BE2C (cell line): ENCODE results near the gene NKAPD1.

Experiments
- DNase-seq: peaks from one replicate; pipeline ENCODE4 v3.0.0-alpha.2; 2020
- H3K27me3 ChIP-seq: fragments of 250-450 bp; sonication (Bioruptor Pico); 2 replicates; pipeline ENCODE4 v1.5.1; 2020; ENCODE audit warnings: mild to moderate bottlenecking
- H3K36me3 ChIP-seq: fragments of 250-450 bp; sonication (Bioruptor Pico); 2 replicates; pipeline ENCODE4 v1.5.1; 2020; ENCODE audit warnings: mild to moderate bottlenecking
- H3K4me1 ChIP-seq: fragments of 250-450 bp; sonication (Bioruptor Pico); 2 replicates; pipeline ENCODE4 v1.5.1; 2020
- H3K4me3 ChIP-seq: 2 replicates; pipeline ENCODE4 v1.5.1; 2011; ENCODE audit warnings: low read depth, low read length
- H3K9me3 ChIP-seq: fragments of 250-450 bp; sonication (Bioruptor Pico); 2 replicates; pipeline ENCODE4 v1.5.1; 2020
- CTCF ChIP-seq: IDR thresholded peaks from 2 replicates; pipeline ENCODE4 v1.5.1; 2012; ENCODE audit warnings: mild to moderate bottlenecking, low read depth, low read length

Gene NKAPD1

DNA sequence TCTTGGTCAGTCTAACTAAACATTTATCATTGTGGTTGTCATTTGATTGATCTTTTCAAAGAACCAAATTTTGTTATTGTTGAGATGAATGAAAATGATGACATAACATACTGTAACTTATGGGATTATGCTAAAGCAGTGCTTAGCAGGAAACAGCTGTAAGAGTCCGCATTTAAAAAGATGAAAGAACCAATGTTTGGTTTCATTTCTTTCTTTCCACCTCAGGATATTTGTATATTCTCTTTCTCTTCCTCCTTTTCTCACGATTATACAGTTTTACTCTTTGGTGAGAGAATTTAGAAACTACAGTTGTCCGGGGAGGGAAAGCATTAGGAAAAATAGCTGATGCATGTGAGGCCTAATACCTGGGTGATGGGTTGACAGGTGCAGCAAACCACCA, 23.4 kb upstream of the NKAPD1 start:
- Histone ChIP-seq H3K36me3 (peaks cover 84% of the 10 kb centered on the region), H3K4me3 (no peak overlapping the region), H3K27me3 (no peaks in the 10 kb centered on the region), H3K4me1 (no peaks in the 10 kb centered on the region), H3K9me3 (no peaks in the 10 kb centered on the region)
- no peak for DNase-seq
- no peak for TF ChIP-seq CTCF

- H3K4me3 ChIP-seq: no peak overlapping the region
- DNase-seq: no peak
- H3K4me1 ChIP-seq: no peaks in the 10 kb centered on the region
- H3K36me3 ChIP-seq: peaks cover 73% of the 10 kb centered on the region
- H3K27me3 ChIP-seq: no peaks in the 10 kb centered on the region
- no peak for TF ChIP-seq CTCF
- H3K9me3 ChIP-seq: no peaks in the 10 kb centered on the region
Measured at GRCh38 chr11:112051768-112052167, 22.3 kb upstream of the NKAPD1 start.

DNA sequence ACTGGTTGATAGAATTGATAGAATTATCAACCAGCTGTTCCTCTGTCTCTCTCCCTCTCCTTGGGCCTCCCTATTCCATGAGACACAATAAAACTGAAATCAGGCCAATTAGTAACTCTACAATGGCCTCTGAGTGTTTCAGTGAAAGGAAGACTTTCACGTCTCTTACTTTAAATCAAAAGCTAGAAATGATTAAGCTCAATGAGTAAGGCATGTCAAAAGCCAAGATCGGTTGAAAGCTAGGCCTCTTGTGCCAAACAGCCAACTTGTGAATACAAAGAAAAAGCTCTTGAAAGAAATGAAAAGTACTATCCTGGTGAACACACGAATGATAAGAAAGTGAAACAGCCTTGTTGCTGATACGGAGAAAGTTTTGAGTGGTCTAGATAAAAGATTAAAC, 16.9 kb upstream of the NKAPD1 start:
- Histone ChIP-seq H3K36me3 (peaks cover 58% of the 10 kb centered on the region), H3K9me3 (no peaks in the 10 kb centered on the region), H3K4me1 (no peaks in the 10 kb centered on the region), H3K4me3 (no peak overlapping the region), H3K27me3 (no peaks in the 10 kb centered on the region)
- TF ChIP-seq CTCF: no peak
- DNase-seq: no peak

- no peak for TF ChIP-seq CTCF
- peaks cover 58% of the 10 kb centered on the region for H3K36me3 ChIP-seq
Measured at GRCh38 chr11:112058103-112058502, 16.0 kb upstream of the NKAPD1 start.

DNA sequence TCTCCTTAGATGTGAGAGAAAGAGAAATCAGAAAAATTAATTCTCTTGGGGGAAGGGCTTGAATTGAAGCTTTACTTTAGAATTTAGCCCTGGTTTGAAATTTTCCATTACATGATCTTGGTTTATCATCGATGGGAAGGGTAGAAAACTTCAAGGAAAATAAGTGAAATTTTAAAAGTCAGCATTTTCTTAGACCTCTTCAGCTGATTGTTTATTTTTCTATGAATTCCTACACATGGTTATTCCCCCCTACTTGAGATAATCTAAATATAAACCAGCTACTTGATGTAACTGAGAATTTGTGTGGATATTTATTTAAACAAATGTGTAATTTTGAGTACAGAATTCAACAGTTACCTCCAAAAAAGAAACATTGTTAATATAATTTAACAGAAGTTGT, 11.2 kb upstream of the NKAPD1 start:
- no peak for DNase-seq
- no peaks in the 10 kb centered on the region for H3K4me1 ChIP-seq
- H3K9me3 ChIP-seq: no peaks in the 10 kb centered on the region
- H3K36me3 ChIP-seq: peaks cover 36% of the 10 kb centered on the region
- no peaks in the 10 kb centered on the region for H3K27me3 ChIP-seq
- TF ChIP-seq CTCF: no peak
- no peak overlapping the region for H3K4me3 ChIP-seq

More at GRCh38 chr11:112058103-112058502, 16.0 kb upstream of the NKAPD1 start:
- no peak for DNase-seq
- Histone ChIP-seq H3K9me3 (no peaks in the 10 kb centered on the region), H3K4me1 (no peaks in the 10 kb centered on the region), H3K27me3 (no peaks in the 10 kb centered on the region), H3K4me3 (no peak overlapping the region)

DNA sequence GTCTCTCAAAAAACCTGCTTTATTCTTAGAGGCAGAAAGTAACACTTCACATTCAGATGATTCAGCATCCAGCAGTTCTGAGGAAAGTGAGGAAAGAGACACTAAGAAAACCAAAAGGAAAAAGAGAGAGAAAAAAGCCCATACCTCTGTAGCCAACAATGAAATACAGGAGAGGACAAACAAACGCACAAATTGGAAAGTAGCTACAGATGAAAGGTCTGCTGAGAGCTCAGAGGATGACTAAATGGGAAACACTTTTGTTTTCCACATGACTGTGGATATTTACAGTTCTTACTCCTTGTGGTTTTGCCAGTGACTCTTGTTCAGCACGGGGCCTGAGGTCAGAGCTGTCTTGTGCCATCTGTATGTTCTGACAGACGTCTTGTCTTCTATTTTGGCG, 8.6 kb downstream of the NKAPD1 start:
- no peaks in the 10 kb centered on the region; the same call in 1 of the 2 replicates for H3K4me1 ChIP-seq
- no peaks in the 10 kb centered on the region for H3K9me3 ChIP-seq
- H3K27me3 ChIP-seq: no peaks in the 10 kb centered on the region
- peaks cover 74% of the 10 kb centered on the region for H3K36me3 ChIP-seq
- no peak overlapping the region for H3K4me3 ChIP-seq
- no peak for TF ChIP-seq CTCF
- DNase-seq: no peak
